GM12874 (cell line): ENCODE measurements around the gene RSBN1L.

Experiments used
- CTCF ChIP-seq: IDR thresholded peaks from 2 replicates; pipeline ENCODE4 v1.5.1; 2011; ENCODE audit warnings: low read depth, mild to moderate bottlenecking, control low read depth, low read length, moderate library complexity; ENCODE audit not compliant: insufficient read depth

The RSBN1L gene

GRCh38 chr7:77783545-77783944, 87.3 kb downstream of the RSBN1L start:
- no peak for TF ChIP-seq CTCF

GRCh38 chr7:77786018-77786417, 89.8 kb downstream of the RSBN1L start:
- TF ChIP-seq CTCF = no peak

GRCh38 chr7:77786741-77787140, 90.5 kb downstream of the RSBN1L start:
- no peak for TF ChIP-seq CTCF

GRCh38 chr7:77788327-77788902, 92.2 kb downstream of the RSBN1L start:
- no peak for TF ChIP-seq CTCF

- no peak for TF ChIP-seq CTCF
These were observed 95.1 kb downstream of the RSBN1L start for GRCh38 chr7:77791336-77791735.

- no peak for TF ChIP-seq CTCF
These were observed 95.7 kb downstream of the RSBN1L start for GRCh38 chr7:77791956-77792355.

- TF ChIP-seq CTCF = no peak
These were observed 97.7 kb downstream of the RSBN1L start for GRCh38 chr7:77794000-77794399.
